MCF 10A (cell line): ENCODE results near the gene CHN1. TPM values are rescaled to one million over a fixed set of nuclear protein-coding genes. Genes with fewer than 3 reads are reported as not detected.

Experiments
- BruUV-seq: library from RNA; stranded (reverse); fragments of 400-500 nt; replicated peaks from 2 replicates; lab custom pipeline; 2021; lab: Mats Ljungman, UMichigan
- CTCF ChIA-PET: fragments of 300-600 bp; sonication (Branson Sonifier 250); formaldehyde crosslinking; extraction: SDS; loops from one replicate; lab custom pipeline; 2021; ENCODE audit warnings: antibody characterized with exemption, inconsistent platforms; lab: Yijun Ruan, JAX
- POLR2A ChIA-PET: fragments of 300-600, 350-650 bp; sonication (Branson Sonifier 250); formaldehyde crosslinking; extraction: SDS; loops from one replicate; lab custom pipeline; 2020; ENCODE audit warnings: antibody characterized with exemption, inconsistent platforms; lab: Yijun Ruan, JAX
- DNase-seq: peaks from one replicate; pipeline ENCODE4 v3.0.0-alpha.2; 2018; ENCODE audit not compliant: unreplicated experiment
- H3K27ac Mint-ChIP-seq: one replicate; pipeline ENCODE4 v1.8.0; 2022; ENCODE audit warnings: mild to moderate bottlenecking, low read depth, mixed read lengths; ENCODE audit not compliant: unreplicated experiment
- H3K27me3 Mint-ChIP-seq: one replicate; pipeline ENCODE4 v1.8.0; 2022; ENCODE audit warnings: mixed read lengths; ENCODE audit not compliant: insufficient read depth, unreplicated experiment
- H3K36me3 Mint-ChIP-seq: one replicate; pipeline ENCODE4 v1.8.0; 2022; ENCODE audit warnings: mild to moderate bottlenecking, moderate library complexity, mixed read lengths; ENCODE audit not compliant: insufficient read depth, unreplicated experiment
- H3K4me1 Mint-ChIP-seq: one replicate; pipeline ENCODE4 v1.8.0; 2022; ENCODE audit warnings: mixed read lengths; ENCODE audit not compliant: insufficient read depth, unreplicated experiment
- H3K4me3 Mint-ChIP-seq: one replicate; pipeline ENCODE4 v1.8.0; 2022; ENCODE audit warnings: mild to moderate bottlenecking, moderate library complexity, mixed read lengths; ENCODE audit not compliant: unreplicated experiment
- H3K9me3 Mint-ChIP-seq: one replicate; pipeline ENCODE4 v1.8.0; 2022; ENCODE audit warnings: mixed read lengths; ENCODE audit not compliant: unreplicated experiment
- intact Hi-C: fragments of 100-400 bp; cut with micrococcal nuclease; formaldehyde crosslinking; loops from 2 replicates; pipeline ENCODE4 v1.14.1; 2022
- total RNA-seq: library from RNA; stranded (reverse); gene quantifications from 2 replicates; pipeline ENCODE4 v1.2.3, GENCODE V29; 2022
- TF ChIP-seq, protein P1 (sequence below): fragments of 200-600 bp; IDR thresholded peaks from one replicate; pipeline ENCODE4 v1.8.0; 2022; ENCODE audit warnings: antibody characterized with exemption, mild to moderate bottlenecking; ENCODE audit not compliant: unreplicated experiment

The CHN1 gene
- total RNA-seq, 1 experiment from 2014 or later: 6.0 TPM

DNA sequence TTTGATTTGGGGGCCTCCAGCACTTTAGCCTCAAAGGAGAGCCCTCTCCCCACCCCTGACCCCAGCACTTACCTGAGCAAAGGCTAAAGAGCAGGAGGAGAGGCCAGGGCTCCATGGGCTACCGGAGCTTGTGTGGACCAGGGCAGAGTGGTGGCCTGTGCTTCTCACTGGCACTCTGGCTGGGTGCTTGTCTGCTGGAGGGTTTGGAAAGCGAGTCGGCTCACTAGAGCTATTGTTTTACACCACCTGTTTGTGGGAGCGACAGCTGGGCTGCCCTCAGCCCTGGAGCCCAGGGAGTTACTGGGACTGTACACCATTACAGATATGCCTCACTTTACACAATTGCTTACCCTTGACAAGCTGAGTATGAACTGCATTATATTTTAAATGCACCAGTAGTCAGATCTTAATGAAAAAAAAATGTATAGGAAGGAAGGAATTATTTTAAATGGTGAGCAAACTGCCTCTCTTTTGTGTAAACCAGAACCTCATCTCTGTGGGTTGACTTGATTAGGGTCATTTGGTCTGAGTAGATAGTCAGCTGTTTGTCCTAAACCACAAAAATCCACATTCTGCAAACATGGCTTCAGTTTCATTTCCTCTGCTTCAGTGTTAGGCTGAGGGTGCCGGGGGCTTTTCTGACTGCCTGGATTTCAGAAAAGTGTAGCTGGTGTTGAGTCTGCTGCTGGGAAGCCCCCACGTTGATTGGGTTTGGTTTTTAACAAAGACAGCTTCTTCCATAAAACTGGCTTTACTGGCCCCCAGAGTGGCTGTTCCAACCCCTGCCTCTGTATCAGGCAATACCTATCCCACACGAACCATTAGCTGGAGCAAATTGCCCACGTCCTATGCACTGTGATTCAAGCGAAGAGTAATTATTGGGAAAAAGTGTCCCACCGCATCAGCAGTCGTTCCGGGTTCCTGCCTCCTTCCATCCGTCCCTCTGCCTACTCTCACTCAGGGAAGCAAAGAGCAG is 240.6 kb downstream of the CHN1 start, which contains the start of gene CHRNA1:
CHRNA1 (minus strand) TSS at position 193 of the 976 bp plus-strand sequence; CDS start at position 115, 78 bp downstream.
- H3K27ac Mint-ChIP-seq: no peak within 1 kb of the TSS

GRCh38 chr2:174763780-174764179 is 241.4 kb downstream of the CHN1 start:
- H3K27ac Mint-ChIP-seq: no peak overlapping the region
- no peaks in the 10 kb centered on the region for H3K4me1 Mint-ChIP-seq
- H3K36me3 Mint-ChIP-seq: no peaks in the 10 kb centered on the region
- CTCF ChIA-PET: interaction anchor here (0.6 to 4.7 kb wide), 5 partner anchors 8 to 221 kb away, joined by 3 to 27 read pairs (median 19); no protein-coding TSS in a partner anchor
- H3K4me3 Mint-ChIP-seq: no peak overlapping the region
- TF ChIP-seq, protein P1, sequence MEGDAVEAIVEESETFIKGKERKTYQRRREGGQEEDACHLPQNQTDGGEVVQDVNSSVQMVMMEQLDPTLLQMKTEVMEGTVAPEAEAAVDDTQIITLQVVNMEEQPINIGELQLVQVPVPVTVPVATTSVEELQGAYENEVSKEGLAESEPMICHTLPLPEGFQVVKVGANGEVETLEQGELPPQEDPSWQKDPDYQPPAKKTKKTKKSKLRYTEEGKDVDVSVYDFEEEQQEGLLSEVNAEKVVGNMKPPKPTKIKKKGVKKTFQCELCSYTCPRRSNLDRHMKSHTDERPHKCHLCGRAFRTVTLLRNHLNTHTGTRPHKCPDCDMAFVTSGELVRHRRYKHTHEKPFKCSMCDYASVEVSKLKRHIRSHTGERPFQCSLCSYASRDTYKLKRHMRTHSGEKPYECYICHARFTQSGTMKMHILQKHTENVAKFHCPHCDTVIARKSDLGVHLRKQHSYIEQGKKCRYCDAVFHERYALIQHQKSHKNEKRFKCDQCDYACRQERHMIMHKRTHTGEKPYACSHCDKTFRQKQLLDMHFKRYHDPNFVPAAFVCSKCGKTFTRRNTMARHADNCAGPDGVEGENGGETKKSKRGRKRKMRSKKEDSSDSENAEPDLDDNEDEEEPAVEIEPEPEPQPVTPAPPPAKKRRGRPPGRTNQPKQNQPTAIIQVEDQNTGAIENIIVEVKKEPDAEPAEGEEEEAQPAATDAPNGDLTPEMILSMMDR: no peak
- intact Hi-C loops: no loop called here
- no TSS peak for BruUV-seq
- no peak for DNase-seq
- H3K9me3 Mint-ChIP-seq: no peaks in the 10 kb centered on the region
- H3K27me3 Mint-ChIP-seq: no peaks in the 10 kb centered on the region
- POLR2A ChIA-PET: interaction anchor here (0.6 to 1.0 kb wide), 6 partner anchors 15 to 1541 kb away, joined by 3 read pairs; no protein-coding TSS in a partner anchor

More for the DNA sequence above, 240.6 kb downstream of the CHN1 start, which contains the start of gene CHRNA1:
- TF ChIP-seq, protein P1: no peak
- Mint-ChIP-seq H3K36me3 (no peaks in the 10 kb centered on the region), H3K4me3 (no peak within 1 kb of the TSS), H3K9me3 (no peaks in the 10 kb centered on the region), H3K4me1 (no peaks in the 10 kb centered on the region), H3K27me3 (no peaks in the 10 kb centered on the region)
- POLR2A ChIA-PET: interaction anchor here (0.6 to 1.0 kb wide), 7 partner anchors 15 to 1540 kb away, joined by 3 read pairs; no protein-coding TSS in a partner anchor
- intact Hi-C loops: no loop called here
- DNase-seq: no peak
- CTCF ChIA-PET: interaction anchor here (0.5 to 4.7 kb wide), 7 partner anchors 7 to 324 kb away, joined by 3 to 27 read pairs (median 13); no protein-coding TSS in a partner anchor
- BruUV-seq: no TSS peak

DNA sequence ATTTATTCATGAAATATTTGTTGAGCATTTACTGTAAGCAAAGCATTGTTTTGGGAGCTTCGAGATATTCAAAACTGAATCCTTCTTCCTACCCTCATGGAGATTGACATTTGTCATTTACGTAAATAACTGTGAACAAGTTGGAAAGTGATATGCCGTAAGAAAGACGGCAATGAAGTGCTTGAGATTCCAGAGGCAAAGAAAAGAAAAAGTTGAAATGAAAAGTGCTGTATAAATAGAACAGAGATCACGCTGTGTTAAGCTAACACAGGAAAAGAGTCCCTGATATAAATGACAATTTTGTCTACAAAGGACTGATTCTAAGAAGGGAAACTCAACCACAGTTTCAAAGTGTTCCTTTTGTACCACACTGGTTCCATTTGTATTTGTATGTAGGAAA is 242.7 kb downstream of the CHN1 start:
- ChIA-PET CTCF (interaction anchor here (0.7 to 4.7 kb wide), 8 partner anchors 9 to 275 kb away, joined by 3 to 27 read pairs (median 8); partner anchors contain the start of gene GPR155), POLR2A (interaction anchor here (1.3 kb wide), 1 partner anchor 10 kb away, joined by 3 read pairs; no protein-coding TSS in a partner anchor)
- no TSS peak for BruUV-seq
- no peak overlapping the region for H3K27ac Mint-ChIP-seq
- H3K36me3 Mint-ChIP-seq: no peaks in the 10 kb centered on the region
- H3K9me3 Mint-ChIP-seq: no peaks in the 10 kb centered on the region
- no peaks in the 10 kb centered on the region for H3K4me1 Mint-ChIP-seq
- no peak overlapping the region for H3K4me3 Mint-ChIP-seq
- TF ChIP-seq, protein P1: no peak
- no peak for DNase-seq
- intact Hi-C loops: no loop called here
- no peaks in the 10 kb centered on the region for H3K27me3 Mint-ChIP-seq

DNA sequence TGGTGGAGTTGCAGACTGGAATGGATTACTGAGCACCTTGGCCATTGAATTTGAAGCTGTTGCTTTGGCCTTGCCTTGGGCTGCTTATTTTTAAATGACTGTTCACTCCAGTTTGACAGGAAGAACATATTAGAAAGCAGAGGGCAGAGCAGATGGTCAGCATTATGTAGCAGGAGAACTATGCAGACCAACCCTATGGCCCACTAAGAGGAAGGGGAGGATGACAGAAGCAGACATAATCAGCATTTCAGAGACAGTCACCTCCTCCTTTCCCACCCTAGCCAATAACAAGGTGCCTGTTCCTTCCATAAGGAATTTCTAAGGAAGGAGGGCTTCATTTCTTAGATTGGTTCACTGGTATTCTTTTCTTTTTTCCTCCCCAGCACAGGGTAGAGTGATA is 243.3 kb downstream of the CHN1 start:
- intact Hi-C loops: no loop called here
- Mint-ChIP-seq H3K27me3 (no peaks in the 10 kb centered on the region), H3K36me3 (no peaks in the 10 kb centered on the region), H3K4me3 (no peak overlapping the region), H3K4me1 (no peaks in the 10 kb centered on the region), H3K27ac (no peak overlapping the region), H3K9me3 (no peaks in the 10 kb centered on the region)
- CTCF ChIA-PET: interaction anchor here (0.8 to 4.7 kb wide), 5 partner anchors 10 to 223 kb away, joined by 3 to 27 read pairs (median 19); no protein-coding TSS in a partner anchor
- no TSS peak for BruUV-seq
- POLR2A ChIA-PET: no interaction called here
- no peak for DNase-seq
- TF ChIP-seq, protein P1: no peak
